Left hindlimb (tissue), 1 donor: ENCODE data around the gene BPIFA2.
A peak's percentile ranks its signal among the peaks of the same experiment; 100 is the strongest.

Source experiments
- DNase-seq: peaks from one replicate; pipeline ENCODE4 v3.0.0-alpha.2; 2018

BPIFA2 gene

DNA sequence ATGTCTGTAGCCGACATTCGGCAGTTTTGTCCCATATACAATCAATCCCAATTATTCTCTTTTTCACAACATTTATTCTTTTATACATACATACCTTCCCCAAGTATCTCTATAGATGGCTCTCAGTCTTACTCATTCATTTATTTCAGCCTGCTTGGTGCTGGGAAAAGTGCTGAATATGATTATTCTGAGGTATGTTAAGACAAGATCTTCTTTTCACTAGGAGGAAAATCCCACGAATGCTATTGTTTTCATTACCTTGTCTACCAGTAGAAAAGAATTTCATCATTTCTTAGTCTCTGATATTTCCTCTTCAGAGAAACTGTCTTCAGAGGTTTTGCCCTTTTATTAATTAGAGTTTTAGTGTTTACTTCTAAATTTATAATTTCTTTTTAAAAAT is 35.5 kb downstream of the BPIFA2 start:
- no peak for DNase-seq

GRCh38 chr20:33209789-33210188 is 41.8 kb downstream of the BPIFA2 start:
- peak; percentile 72 for DNase-seq

DNA sequence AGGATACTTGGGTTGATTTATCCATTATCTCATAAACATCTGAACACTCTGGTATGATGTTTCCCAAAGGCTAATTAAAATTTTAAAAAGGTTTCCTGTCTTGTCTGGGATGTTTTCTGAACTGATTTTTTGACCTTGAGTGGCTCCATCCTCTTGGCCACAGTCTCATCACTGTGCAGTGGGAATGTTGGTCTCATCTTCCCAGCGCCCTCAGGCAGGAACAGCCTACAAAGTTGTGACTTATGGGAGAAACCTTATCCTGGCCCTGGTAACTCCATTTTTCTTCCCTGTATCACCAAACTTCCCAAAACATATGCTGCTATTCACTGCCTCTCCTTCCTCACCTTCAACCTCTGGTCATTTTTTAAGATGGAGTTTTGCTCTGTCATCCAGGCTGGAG is 42.4 kb downstream of the BPIFA2 start:
- no peak for DNase-seq

DNA sequence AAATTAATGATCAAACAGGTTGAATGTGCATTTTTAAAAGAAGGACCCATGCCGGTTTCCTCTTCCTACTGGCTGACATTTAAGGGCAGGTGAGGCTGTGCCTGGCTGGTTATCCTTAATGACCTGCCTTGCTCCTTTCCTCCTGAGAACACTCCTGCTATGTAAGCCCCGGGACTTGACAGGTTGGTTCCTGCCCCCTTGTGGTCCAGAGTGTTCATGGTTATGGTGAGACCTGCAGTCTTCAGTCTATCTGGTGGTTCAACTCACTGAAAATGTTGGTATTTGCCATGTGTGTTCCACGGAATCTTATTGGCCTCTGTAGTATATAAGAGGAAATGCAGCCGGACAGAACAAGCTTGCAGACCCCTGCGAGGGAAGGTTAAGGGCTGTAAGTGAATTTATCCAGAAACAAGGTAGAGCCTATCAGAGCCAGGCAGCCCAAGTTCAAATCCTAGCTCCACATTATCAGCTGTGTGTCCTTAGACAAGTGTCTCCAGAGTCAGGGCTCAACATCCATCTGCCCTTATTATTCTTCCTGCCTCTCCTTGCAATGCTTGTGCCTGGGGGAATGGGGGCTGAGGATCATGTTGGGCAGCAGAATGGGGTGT is 44.0 kb downstream of the BPIFA2 start:
- no peak for DNase-seq

DNA sequence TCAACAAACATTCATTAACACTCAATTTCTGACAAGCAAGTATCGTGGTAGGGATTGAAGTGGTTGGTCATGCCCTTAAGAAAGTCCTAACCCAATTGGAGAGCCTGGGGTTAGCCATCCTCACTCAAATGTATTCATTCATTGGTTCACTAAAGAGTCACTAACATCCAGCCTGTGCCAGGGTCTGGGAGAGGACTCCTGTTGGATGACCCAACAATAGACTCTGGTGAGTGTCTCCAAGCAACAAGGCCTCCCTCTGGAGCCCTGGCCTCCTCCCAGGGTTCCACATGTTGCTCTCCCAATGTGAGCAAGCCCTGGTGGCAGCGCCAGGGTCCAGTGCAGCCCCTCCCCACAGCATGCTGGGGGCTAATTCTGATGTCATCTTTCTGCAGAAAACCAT is 49.1 kb downstream of the BPIFA2 start, which contains the start of gene BPIFA3:
Gene BPIFA3 (plus strand): TSS at position 301 of the 400 bp plus-strand sequence. CDS start 185 bp downstream, outside the sequence.
- no peak for DNase-seq

GRCh38 chr20:33224399-33224798 is 56.4 kb downstream of the BPIFA2 start:
- DNase-seq = no peak

DNA sequence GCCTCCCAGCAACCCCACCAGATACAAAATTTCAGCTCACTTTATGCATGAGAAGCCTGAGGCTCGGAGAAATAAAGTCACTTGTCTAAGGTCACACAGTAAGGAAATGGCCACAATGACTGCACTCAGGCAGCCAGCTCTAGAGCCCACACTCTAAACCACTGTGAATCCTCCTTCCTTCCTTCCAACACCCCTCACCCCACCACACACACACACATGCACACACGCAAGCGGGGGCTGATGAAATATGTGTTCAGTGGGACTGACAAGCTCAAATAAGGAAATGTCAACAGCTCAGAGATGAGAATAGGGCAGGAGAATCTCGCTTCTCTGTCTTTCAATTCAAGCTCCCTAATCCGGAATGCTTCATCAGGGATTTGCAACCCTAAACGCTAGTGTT is 61.9 kb downstream of the BPIFA2 start:
- no peak for DNase-seq
